ENCODE results near the gene PXDC1. TPM values are rescaled to one million over a fixed set of nuclear protein-coding genes. Genes with fewer than 3 reads are reported as not detected.

Gene PXDC1
- total RNA-seq, 4 donors from 2014 or later: 58.4 to 103 (median 72.4) TPM

DNA sequence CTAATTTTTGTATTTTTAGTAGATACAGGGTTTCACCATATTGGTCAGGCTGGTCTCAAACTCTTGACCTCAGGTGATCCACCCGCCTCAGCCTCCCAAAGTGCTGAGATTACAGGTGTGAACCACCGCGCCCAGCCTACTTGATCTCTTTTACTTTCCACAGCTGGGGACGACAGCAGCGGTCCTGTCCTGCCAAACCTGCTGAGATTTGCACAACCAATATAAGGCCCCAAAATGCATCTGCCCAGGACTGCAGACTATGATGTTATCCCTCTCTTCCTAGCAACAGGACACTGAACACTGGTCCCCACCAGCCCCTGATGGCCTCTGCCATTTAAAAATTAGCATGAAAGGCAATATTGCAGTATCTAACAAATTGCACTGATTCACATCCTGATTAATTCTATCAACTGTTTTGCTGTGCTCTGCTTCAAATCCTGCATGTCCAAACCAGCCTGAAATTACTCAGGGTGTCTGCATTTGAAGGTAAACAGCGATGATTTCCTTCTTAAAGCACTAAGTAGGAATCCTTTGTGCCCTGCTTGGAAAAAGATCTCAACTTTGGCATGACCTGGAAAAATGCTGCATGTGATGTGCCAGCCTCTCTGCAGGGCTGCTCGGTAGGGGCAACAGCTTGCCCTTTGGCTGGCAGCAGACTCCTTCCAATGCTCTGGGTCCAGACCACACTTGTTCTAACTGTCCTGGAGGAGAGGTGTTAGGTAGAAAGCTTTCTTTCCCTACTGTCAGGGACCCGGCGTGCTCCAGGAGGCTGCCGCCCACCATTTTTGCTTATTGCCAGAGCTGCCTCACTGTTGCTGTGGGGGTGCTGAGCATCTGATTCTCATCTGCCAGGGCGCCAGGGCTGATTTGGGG lies 27.4 kb upstream of the PXDC1 start:
- H3K4me3 ChIP-seq (ENCODE audit: low read depth, poor library complexity, severe bottlenecking): no peak overlapping the region
- WGBS, 2 donors: 62 to 76% methylated on average over 11 of the region's 11 CpGs
- intact Hi-C loops (cut with DNase I; ENCODE audit: low total_unique reads): no loop called here
- no peak for TF ChIP-seq POLR2A (IDR thresholded peaks at IDR 0.05)
- TF ChIP-seq, protein P1, sequence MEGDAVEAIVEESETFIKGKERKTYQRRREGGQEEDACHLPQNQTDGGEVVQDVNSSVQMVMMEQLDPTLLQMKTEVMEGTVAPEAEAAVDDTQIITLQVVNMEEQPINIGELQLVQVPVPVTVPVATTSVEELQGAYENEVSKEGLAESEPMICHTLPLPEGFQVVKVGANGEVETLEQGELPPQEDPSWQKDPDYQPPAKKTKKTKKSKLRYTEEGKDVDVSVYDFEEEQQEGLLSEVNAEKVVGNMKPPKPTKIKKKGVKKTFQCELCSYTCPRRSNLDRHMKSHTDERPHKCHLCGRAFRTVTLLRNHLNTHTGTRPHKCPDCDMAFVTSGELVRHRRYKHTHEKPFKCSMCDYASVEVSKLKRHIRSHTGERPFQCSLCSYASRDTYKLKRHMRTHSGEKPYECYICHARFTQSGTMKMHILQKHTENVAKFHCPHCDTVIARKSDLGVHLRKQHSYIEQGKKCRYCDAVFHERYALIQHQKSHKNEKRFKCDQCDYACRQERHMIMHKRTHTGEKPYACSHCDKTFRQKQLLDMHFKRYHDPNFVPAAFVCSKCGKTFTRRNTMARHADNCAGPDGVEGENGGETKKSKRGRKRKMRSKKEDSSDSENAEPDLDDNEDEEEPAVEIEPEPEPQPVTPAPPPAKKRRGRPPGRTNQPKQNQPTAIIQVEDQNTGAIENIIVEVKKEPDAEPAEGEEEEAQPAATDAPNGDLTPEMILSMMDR (IDR thresholded peaks at IDR 0.05): no peak
- peak in 1 of 2 donors; percentile 56 for DNase-seq (ENCODE audit: low spot score in 2 of 2)

DNA sequence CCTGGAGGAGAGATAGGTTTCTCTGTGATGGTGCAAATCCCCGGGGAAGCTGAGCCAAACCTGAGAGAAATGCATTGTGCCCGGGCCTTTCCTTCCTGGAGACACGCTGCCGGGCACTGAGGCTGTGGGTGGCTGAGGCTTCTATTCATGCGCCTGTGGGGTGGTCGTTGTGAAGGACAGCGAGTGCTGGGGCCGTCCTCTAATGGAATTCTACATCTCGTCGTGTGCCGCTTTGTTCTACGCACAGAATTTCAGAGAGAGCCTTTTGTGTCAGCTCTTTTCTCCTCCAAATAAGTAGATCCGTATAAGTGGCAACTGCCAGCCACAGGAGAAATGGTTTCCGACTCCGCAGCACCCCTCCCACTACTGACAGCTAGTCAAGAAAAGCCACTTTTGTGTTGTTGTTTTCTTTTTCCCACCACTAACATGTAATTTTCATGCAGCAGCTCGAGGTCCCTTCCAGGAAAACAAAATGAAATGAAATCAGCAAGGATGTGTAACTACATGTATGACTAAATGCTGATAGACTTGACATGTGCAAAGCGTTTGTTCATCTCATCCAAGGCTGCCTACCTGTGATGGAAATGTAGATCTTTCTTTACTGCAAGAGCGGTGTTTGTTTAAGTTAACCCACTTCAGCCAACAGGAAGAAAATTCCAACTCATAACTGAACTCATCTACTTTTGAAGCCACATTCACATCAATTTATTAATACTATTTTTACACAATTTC lies 26.4 kb upstream of the PXDC1 start:
- intact Hi-C loops (cut with DNase I; ENCODE audit: low total_unique reads): no loop called here
- H3K4me3 ChIP-seq (ENCODE audit: low read depth, poor library complexity, severe bottlenecking): no peak overlapping the region
- peak in 1 of 2 donors; percentile 78 for DNase-seq (ENCODE audit: low spot score in 2 of 2)
- 65 to 70% methylated on average over 18 of the region's 18 CpGs for WGBS, 2 donors
- TF ChIP-seq, protein P1 (IDR thresholded peaks at IDR 0.05): no peak
- TF ChIP-seq POLR2A (IDR thresholded peaks at IDR 0.05): no peak

DNA sequence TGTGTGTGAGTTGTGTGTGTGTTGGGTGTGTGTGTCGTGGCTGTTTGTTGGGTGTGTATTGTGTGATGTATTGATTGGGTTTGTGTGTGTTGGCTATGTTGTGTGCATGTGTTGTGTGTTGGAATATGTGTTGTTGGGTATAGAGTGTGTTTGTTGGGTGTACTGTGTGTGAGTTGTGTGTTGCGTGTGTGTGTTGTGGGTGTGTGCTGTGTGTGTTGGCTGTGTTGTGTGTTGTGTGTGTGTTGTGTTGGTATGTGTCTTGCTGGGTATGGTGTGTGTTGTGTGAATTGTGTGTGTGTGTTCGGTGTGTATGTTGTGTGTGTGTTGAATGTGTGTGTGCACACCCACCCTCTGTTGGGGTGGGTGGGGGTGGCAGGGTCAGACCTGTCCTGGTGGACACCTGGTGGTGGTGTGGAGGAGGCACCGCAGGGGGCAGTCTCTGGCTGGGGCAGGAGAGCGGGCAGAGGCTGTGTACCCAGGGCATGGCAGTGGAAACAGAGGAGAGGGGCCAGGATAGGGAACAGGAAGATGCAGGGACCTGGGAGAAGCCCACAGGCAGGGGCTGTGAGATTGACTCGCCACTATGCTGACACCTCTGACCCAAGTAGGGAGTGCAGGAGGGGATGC lies 25.5 kb upstream of the PXDC1 start:
- WGBS, 2 donors: 89 to 94% methylated on average over 6 of the region's 6 CpGs
- TF ChIP-seq POLR2A (IDR thresholded peaks at IDR 0.05): no peak
- TF ChIP-seq, protein P1 (IDR thresholded peaks at IDR 0.05): peak in 1 of 3 donors; percentile 56
- no peak overlapping the region for H3K4me3 ChIP-seq (ENCODE audit: low read depth, poor library complexity, severe bottlenecking)
- DNase-seq (ENCODE audit: low spot score in 2 of 2): peak in 1 of 2 donors; percentile 31
- intact Hi-C loops (cut with DNase I; ENCODE audit: low total_unique reads): no loop called here

DNA sequence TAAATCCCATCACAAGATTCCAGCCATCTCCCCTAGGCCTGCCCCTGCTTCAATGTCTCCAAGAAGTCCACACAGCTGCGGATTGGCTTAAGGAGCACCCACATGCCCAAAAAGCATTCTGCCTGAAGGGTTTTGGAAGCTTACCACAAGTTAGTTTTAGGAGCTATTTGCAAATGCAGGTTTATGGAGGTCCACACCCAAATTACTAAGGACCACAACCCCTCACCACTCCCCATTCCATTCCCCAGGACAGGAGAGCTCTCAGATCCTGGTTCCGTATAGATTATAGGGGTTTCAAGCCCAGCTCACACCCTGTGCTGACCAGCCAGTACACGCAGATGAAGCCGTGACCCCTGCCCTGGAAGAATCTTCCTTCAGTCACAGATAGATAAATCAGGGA lies 24.3 kb upstream of the PXDC1 start:
- DNase-seq (ENCODE audit: low spot score in 2 of 2): peak in 1 of 2 donors; percentile 12
- 94 to 96% methylated on average over 4 of the region's 4 CpGs for WGBS, 2 donors
- no peak overlapping the region for H3K4me3 ChIP-seq (ENCODE audit: low read depth, poor library complexity, severe bottlenecking)
- intact Hi-C loops (cut with DNase I; ENCODE audit: low total_unique reads): no loop called here
- TF ChIP-seq POLR2A (IDR thresholded peaks at IDR 0.05): no peak
- TF ChIP-seq, protein P1 (IDR thresholded peaks at IDR 0.05): no peak

DNA sequence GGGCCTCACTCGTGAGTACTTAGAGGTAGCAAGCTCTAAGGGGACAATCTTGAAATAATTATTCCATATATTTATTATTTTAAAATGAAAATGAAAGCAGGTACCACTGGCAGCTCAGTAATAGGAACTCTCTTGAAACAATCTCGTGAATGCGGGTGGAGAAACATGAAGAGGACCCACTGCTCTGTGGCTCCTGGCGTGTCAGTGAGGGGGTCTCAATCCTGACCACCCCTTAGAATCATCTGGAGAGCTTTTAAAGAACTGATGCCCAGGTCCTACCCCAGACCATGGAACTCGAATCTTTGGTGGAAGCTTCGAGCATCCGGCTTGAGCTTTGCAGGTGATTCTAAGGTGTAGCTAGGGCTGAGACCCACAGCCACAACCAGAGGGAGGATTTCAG lies 23.9 kb upstream of the PXDC1 start:
- intact Hi-C loops (cut with DNase I; ENCODE audit: low total_unique reads): no loop called here
- DNase-seq (ENCODE audit: low spot score in 2 of 2): peak in 1 of 2 donors; percentile 64
- WGBS, 2 donors: 95 to 98% methylated on average over 7 of the region's 7 CpGs
- no peak overlapping the region for H3K4me3 ChIP-seq (ENCODE audit: low read depth, poor library complexity, severe bottlenecking)
- TF ChIP-seq, protein P1 (IDR thresholded peaks at IDR 0.05): no peak
- no peak for TF ChIP-seq POLR2A (IDR thresholded peaks at IDR 0.05)

Measured in lower leg skin (tissue), 4 donors.